Stimulated activated CD4-positive, alpha-beta T cell treated with anti-CD3 and anti-CD28 coated beads, Interleukin-1b, Interleukin-23, amount 100 ng/mL, for 24 hours (primary cell): ENCODE measurements around the gene PLD3.

Source experiments
- DNase-seq, 4 experiments: peaks; one replicate each; pipeline ENCODE4 v3.0.0-alpha.2; 2020; ENCODE audit warnings: low read depth in 4 of 4, low spot score in 1 of 4

Gene PLD3

DNA sequence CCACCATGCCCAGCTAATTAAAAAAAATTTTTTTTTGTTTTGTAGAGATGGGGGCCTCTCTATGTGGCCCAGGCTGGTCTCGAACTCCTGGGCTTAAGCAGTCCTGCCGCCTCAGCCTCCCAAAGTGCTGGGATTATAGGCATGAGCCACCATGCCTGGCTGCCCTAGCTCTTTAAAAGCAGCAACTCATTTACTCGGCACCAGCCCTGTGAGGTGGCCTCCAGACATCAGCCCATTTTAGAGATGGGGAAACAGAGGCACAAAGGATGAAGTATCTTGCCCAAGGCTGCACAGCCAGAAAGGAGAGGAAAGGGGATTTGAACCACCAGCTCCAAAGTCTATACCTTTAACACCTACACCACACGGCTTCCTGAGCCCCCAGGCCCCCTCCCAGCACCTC, 64.4 kb downstream of the PLD3 start:
- no peak for DNase-seq

DNA sequence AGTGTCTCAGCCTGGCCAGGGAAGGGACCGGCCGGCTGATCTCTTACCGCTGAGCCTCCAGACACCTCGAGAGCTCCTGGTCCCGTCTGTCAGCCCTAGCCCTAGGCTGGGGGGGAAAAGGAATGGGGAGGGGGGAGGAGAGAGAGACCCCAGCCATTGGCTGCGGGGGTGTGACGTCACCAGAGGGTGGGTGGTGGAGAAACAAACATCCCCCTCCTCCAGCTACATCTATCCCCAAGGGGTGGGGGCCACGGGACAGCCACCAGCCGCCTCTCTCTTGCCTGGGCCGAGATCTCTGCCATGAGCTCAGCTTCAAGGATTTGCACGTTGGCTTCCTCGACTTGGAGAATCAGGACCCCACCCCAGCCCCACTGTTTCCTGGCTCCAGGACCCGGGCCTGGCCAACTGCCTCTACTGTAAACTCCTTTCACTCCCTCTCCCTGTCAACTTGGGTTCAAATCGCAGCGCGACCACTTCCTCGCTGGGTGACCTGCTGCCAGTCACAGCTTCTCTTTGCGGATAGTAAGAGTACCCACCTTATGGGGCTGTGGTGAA, 64.9 kb downstream of the PLD3 start, which contains the start of gene PRX:
PRX (minus strand) TSS at position 88 of the 555 bp plus-strand sequence. CDS start 5,446 bp downstream, outside the sequence.
- no peak for DNase-seq

DNA sequence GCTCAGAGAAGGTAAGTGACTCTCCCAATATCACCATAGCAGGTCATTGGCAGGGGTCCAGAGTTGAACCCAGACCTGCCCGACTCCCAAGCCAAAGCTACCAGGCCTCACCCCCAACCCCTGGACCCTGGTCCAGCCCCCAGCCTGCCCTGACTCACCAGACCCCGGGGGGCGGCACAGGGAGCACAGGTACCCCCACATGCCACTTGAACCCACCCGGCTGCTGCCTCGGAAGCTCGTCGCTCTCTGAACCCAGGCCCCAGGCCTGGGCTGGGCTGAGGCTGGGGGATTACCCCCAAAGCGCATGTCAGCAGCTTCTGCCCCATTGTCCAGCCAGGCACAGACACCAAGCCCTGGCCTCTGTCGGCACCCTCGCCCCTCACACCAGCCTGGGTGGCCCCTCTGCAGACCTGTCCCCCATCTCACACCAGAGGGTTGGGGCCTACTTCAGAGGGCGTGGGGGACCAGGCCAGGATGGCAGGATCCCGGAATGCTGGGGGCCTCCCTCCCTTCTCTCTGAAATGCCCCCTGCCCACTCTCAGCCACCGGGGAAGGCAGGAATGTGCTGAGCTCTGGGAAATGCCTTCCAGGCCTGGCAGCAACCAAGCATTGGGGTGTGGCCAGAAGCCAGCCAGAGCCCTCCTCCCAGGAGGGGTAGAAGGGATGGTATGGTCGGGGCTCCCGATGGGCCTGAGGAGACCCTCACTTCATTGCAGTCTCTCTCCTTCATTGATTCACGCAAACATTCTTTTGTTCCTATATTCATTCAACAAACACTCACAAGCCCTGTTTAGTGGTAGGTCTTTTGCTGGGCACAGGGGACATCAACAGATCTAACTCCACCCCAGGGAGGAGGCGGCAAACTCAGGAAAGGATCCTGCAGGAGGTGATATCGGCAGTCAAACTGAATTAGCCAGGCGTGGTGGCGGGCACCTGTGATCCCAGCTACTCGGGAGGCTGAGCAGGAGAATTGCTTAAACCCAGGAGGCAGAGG, 66.3 kb downstream of the PLD3 start:
- DNase-seq, result no peak

DNA sequence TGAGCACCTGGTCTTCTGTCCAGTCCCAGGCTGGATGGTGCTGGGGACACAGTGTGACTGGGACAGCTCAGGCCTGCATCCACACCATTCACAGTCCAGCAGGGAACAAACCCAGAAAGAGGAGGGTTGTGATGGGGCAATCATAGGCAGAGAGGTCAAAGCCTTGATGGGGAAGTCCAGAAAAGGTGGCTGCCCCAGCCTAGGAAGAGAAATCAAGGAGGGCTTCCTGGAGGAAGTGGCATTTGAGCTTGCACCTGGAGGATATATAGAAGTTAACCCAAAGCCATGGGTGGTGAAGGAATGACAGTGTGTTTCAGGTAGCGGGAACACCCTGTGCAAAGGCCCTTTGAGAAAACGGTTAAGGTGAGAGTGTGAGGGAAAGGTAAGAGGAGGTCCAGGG, 67.3 kb downstream of the PLD3 start:
- no peak for DNase-seq

DNA sequence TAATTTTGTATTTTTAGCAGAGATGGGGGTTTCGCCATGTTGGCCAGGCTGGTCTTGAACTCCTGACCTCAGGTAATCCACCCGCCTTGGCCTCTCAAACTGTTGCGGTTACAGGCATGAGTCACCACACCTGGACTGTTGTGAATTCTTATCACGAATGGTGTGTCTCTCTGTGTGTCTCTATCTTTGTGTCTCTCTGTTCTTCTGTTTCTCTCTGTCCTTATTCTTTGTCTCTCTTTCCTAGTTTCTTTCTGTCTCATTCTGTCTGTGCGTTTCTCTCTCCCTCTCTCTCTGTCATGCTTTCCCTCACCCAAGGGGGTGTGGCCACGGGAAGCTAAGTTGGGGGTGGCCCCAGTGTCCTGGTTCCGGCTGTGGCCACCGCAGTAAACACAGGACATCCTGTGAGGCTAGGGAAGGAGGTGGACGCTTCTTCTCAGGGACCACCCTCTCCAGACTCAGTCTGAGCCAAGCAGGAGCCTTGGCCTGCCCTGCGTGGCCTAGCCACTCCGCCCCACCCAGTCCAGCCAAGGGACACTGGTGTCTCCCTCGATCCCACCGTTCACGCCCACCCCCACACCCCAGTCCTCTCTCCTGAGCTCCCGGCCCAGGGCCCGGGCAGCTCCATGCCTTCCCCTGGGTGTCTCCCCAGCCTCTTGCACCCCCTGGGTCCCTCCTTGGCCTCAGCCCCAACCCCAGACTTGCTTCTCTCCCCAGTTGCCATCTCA, 68.6 kb downstream of the PLD3 start:
- no peak for DNase-seq

DNA sequence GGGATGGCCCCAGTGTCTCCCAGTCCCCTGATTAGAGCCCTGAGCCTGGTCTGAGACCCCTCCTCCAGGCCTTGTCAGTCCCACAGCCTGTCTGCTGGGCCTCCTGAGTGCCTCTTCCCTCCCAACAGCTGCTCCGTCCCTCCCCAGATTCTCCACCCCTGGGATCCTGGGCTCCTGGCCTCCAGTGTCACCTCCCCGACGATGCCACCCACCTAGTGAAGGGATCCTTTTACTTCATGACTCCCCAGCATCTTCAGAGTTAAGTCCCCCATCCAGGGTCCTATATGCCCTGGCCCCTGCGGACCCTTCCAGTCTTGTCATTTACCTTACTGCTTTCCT, 69.1 kb downstream of the PLD3 start:
- no peak for DNase-seq

DNA sequence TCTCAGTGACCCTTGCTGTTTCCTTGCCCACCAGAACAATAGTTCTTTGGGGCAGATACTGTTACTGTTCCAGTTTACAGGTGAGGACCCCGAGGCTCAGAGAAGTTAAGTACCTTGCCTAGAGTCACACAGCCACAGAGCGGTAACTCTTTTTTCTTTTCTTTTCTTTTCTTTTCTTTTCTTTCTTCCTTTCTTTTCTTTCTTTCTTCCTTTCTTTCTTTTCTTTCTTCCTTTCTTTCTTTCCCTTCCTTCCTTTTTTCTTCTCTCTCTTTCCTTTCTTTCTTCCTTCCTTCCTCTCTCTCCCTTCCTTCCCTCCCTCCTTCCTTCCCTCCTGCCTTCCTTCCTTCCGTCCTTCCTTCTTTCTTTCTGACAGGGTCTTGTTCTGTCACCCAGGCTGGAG, 69.5 kb downstream of the PLD3 start:
- no peak for DNase-seq

DNA sequence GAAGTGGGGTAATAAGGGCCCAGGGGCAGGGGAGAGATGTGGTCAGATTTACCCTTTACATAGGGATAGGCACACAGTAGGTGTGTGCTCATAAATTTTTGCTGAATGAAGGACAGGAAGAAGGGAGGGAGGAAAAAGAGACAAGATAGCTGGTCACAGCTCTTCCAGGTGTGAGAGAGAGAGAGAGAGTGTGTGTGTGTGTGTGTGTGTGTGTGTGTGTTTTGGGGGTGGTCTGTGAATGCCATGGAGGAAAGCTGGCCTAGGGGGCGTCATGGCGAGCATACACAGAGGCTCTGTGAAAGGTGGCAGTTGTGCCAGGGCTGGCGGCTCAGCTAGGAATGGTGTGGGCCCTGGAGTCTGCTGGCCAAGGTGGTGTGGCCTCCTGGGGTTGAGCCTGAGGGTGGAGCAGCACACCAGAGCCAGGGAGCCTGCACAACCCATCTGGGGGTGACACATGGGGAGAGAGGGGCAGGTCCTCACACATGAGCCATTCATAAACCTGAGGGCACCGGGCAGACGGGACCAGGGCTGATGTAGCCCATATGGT, 70.6 kb downstream of the PLD3 start:
- no peak for DNase-seq

DNA sequence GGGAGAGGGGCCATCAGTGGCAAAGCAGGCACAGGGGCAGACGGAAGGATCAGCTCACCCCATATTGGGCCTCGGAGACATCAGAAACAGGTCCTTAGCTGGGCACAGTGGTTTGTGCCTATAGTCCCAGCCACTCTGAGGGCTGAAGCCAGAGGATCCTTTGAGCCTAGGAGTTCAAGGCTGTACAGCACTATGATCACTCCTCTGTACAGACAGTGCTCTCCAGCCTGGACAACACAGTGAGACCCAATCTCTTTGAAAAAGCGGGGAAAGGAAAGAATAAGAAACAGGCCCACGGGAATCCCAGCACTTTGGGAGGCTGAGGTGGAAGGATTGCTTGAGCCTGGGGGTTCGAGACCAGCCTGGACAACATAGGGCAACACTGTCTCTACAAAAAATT, 71.3 kb downstream of the PLD3 start:
- DNase-seq, result no peak

DNA sequence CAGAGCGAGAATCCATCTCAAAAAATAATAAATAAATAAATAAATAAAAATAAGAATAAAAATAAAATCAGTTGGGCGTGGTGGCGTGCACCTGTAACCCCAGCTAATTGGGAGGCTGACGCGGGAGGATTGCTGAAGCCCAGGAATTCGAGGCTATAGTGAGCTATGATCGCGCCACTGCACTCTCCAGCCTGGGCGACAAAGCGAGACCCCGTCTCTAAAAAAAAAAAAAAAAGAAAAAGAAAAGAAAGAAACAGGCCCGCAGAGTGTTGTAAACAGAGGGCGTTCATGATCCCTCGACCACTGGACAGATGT, 71.9 kb downstream of the PLD3 start:
- no peak for DNase-seq

DNA sequence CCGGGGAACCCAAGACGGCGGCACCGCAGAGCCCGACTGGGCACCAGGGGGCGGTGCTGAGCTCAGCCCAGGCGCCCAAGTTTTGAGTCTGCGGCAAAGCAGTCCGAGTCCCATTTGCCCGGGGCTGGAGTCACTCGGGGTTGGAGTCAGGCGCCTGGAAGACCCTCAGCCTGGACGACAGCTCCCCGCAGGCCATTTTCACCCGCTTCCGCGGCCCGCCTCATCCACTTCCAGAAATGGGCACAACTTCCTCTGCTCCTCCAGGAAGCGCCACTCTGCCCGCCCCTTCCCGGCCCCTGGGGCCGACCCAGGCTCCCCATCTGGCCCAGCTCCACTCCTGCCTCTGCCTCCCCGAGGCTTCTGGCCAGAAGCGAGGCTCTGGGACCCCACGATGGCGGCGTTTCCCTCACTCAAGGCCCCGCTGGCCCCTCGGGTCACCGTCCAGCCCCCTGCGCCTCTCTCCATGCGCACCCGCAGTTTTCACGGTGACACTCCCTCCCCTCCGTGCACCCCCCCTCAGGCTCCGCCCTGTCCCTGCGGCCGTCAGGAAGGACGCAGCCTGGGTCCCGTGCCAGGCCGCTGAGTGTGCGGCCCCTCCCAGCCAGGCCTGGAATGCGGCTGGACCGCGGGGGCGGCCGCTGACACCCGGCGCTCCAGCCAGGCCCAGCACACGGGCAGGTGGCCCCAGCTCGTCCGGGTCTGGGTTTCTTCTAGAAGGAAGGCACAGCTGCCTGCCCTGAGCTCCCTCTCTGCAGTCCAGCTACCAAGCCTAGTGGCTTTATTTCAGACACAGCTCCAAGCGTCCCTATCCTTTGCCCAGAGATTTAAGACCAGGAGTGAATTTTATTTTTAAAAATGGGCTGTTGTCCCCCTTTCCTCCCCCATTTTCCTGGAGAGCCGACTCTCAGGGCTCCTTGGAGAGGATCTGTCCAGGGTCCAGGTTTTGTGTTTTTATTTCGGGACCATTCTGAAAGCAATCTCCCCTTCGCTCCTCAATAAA, 72.6 kb downstream of the PLD3 start:
- peak; percentile 38 to 71 (median 52) for DNase-seq

DNA sequence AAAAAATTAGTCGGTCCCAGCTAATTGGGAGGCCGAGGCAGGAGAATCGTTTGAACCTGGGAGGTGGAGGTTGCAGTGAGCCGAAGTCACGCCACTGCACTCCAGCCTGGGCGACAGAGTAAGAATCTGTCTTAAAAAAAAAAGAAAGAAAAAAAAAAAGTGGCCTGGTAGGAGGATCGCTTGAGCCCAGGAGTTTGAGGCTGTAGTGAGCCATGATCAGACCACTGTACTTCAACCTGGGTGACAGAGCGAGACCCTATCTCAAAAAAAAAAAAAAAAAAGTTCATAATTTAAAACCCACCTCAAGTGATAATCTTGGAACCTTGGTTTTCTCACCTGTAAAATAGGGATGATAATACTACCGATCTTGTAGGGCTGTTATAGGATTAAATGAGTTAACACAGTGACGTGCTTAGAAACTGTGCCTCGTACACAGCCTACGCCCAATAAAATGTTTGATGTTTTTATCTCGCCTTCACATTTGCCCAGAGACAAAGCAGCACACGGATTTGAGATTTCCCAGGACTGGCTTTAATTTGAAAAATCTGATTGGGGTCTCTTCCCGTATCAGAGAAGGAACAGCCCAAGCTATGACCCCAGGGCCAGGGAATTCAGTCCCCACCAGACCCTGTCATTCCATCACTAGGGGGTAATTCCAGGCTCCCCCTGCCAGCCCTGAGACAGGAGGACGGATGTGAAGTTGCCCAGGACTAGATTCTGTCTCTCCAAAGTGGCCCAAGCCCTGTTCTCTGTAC, 73.7 kb downstream of the PLD3 start:
- no peak for DNase-seq

DNA sequence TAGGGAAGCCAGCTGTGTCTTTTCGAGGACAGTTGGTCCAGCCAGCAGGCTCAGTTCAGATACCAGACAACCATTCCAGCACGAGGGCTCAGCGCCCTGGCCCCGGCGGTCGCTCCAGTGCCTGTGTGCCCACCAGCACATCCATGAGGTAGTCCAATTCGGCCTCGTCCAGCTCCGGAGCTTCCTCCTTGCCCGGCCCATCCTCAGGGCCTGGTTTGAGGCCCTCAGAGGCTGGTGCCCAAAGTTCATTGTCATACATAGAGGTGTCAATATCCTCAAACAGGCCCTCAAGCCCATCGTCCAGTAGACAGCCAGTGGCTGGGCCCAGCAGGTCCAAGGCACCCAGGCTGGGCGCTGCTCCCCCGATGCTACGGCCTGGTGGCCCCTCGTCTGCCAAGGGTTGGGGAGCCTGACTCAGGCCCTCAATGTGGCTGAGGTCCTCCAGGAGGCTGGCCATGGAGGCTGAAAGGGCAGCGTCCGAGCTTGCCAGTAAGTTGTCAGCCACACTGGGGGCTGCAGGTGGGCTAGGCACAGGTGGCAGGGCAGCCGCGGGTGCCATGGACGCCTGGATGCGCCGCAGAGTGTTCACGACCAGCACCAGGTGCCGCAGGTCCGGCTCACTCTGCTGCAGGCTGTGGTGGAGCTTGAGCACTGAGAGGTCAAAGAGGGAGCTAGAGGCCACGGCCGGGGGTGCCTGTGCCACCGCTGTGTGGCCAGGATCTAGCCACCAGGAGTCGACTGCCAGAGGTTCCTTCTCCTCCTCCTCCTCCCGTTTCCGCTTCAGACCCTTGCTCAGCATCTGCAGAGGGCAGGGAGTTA, 74.5 kb downstream of the PLD3 start:
- DNase-seq, result no peak

DNA sequence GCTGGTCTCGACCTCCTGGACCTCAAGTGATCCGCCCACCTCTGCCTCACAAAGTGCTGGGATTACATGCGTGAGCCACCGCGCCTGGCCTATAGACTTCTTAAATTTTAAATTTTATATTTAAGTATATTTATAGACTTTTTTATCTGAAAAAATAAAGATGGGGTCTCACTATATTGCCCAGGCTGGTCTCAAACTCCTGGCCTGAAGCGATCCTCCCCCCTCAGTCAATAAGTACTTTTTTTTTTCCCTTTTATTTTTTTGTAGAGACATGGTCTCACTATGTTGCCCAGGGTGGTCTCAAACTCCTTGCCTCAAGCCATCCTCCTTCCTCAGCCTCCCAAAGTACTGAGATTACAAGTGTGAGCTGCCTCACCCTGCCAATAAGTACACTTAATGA, 75.4 kb downstream of the PLD3 start:
- DNase-seq, result no peak

DNA sequence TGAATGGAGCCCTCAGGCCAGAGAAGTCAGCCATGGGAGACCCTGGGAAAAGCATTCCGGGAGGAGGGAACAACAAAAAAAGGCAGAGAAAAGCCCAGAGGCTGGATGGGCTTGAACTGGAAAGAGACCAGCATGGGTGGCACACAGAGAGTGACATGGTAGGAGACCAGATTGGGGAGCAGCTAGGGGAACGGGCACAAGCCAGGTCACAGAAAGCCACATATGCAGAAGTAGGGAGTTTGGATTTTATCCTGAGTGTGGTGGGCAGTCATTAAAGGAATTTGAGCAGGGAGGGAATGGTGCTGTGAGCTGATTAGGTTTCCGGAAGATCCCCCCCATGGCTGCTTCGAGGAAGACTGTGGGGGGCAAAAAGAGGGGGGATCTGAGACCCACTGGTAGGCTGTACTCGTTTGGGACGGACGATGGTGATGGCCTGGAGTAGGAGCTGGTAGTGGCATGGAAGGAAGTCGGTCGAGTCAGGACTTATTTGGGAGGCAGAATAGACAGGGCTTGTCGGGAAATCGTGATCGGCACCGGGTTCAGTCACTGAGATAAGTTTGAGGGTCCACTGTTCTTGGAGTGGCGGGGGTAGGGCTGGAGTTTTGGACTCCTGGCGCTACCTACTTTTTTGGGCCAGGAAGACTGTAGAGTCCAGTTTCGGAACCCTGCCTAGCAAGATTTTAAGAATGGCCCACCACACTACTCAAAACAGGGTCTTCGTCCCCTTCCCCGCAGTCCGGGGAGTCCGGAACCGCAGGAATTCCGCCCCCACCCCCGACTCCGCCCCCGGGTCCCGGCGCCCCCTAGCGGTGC, 76.3 kb downstream of the PLD3 start:
- no peak for DNase-seq

DNA sequence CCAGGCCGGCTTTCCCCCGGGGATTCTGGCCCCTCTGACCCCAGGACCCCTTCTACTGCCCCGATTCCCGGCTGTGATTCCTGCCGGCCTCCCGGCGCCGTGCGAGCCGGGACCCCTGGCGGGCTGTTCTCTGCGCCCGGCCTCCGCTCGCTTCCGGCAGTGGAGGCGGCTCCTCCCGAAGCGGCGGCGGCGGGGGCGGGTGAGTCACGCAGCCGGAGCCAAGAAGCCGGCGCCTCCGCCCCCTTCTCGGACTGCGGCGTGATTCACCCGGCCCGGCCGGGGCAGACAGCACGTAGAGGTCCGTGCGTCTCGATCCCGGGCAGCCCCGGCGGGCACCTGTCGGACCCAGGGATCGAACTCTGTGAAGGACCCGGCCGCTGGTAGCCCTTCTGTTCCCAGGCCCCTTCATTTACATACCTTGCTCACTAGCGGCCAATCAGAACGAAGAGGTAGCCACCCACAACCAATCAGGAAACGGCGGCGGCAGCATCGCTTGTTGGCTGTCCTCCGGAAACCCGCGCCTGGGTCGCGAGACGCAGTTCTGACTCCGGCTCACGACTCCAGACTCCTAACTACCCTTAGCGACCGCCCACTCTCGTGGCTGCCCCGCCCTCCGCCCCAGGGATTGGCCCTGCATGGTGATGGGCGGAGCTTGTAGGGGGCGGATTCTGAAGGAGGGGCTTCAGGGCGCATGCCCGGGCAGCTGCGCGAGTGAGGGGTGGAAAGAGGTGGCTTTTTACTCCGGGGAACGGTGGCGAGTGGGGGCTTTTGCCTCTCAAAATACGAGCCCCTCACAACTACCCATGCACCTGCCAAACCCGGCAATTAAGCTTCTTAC, 77.2 kb downstream of the PLD3 start, which contains the start of gene SERTAD1:
SERTAD1 (minus strand) TSS at position 543 of the 838 bp plus-strand sequence. CDS start 2,446 bp downstream, outside the sequence.
- DNase-seq, result peak; percentile 99 to 100 (median 100)
